Osteocyte (in vitro differentiated cells): ENCODE results near the gene CLUH. TPM values are rescaled to one million over a fixed set of nuclear protein-coding genes. Genes with fewer than 3 reads are reported as not detected.
A peak's percentile ranks its signal among the peaks of the same experiment; 100 is the strongest.

Experiments
- DNase-seq: peaks from one replicate; pipeline ENCODE4 v3.0.0; 2021; ENCODE audit warnings: mixed read lengths; ENCODE audit not compliant: unreplicated experiment; ENCODE audit errors: extremely low spot score
- H3K27ac Mint-ChIP-seq: one replicate; pipeline ENCODE4 v1.8.0; 2021; ENCODE audit warnings: mild to moderate bottlenecking, mixed read lengths; ENCODE audit not compliant: unreplicated experiment
- H3K27me3 Mint-ChIP-seq: one replicate; pipeline ENCODE4 v1.8.0; 2021; ENCODE audit warnings: mixed read lengths; ENCODE audit not compliant: unreplicated experiment
- H3K36me3 Mint-ChIP-seq: one replicate; pipeline ENCODE4 v1.8.0; 2021; ENCODE audit warnings: mixed read lengths; ENCODE audit not compliant: unreplicated experiment
- H3K4me1 Mint-ChIP-seq: one replicate; pipeline ENCODE4 v1.8.0; 2021; ENCODE audit warnings: mixed read lengths; ENCODE audit not compliant: unreplicated experiment
- H3K4me3 Mint-ChIP-seq: one replicate; pipeline ENCODE4 v1.8.0; 2021; ENCODE audit warnings: mild to moderate bottlenecking, moderate library complexity, mixed read lengths; ENCODE audit not compliant: unreplicated experiment
- H3K9me3 Mint-ChIP-seq: one replicate; pipeline ENCODE4 v1.8.0; 2021; ENCODE audit warnings: mixed read lengths; ENCODE audit not compliant: unreplicated experiment
- CTCF ChIP-seq: fragments of 200-600 bp; sonication (generic); IDR thresholded peaks from 2 replicates; pipeline ENCODE4 v1.5.0; 2021; ENCODE audit warnings: antibody characterized with exemption, mild to moderate bottlenecking, moderate library complexity
- long read RNA-seq: library from polyadenylated mRNA; unstranded; transcript quantifications from one replicate; pipeline ENCODE4 v2.0.0, GENCODE V29; 2021
- total RNA-seq: library from RNA; stranded (reverse); gene quantifications from 2 replicates; pipeline ENCODE4 v1.2.1, GENCODE V29; 2021

The CLUH gene
- total RNA-seq: 47.0 and 49.4 TPM in 2 replicates
- long read RNA-seq: 0 reads

GRCh38 chr17:2711608-2712299 lies at the start of gene CLUH:
Gene CLUH, minus strand, starts transcription at chr17:2711764. Its CDS starts 103 bp downstream, at chr17:2711661.
- H3K9me3 Mint-ChIP-seq: no peaks in the 10 kb centered on the region
- no peaks in the 10 kb centered on the region for H3K36me3 Mint-ChIP-seq
- H3K27me3 Mint-ChIP-seq: no peaks in the 10 kb centered on the region
- peak within 1 kb of the TSS; percentile 68 for H3K27ac Mint-ChIP-seq
- no peak for TF ChIP-seq CTCF
- H3K4me1 Mint-ChIP-seq: peaks cover 41% of the 10 kb centered on the region
- peak; percentile 98 for DNase-seq
- H3K4me3 Mint-ChIP-seq: peak within 1 kb of the TSS; percentile 78

DNA sequence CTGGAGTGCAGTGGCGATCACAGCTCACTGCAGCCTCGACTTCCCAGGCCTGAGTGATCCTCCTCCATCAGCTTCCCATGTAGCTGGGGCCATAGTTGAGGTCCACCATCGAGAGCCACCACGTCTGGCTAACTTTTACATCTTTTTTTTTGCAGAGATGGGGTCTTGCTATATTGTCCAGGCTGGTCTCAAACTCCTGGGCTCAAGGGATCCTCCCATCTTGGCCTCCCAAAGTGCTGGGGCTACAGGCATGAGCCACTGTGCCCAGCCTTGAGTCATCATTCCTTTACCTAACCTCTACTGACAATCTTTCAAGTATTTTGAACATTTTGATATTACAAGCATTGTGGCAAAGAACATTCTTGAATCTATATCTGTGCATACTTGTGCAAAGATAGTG lies 47.3 kb upstream of the CLUH start:
- no peak for TF ChIP-seq CTCF
- peaks cover 49% of the 10 kb centered on the region for H3K27me3 Mint-ChIP-seq
- DNase-seq: no peak
- H3K27ac Mint-ChIP-seq: no peak overlapping the region
- no peak overlapping the region for H3K4me3 Mint-ChIP-seq
- H3K36me3 Mint-ChIP-seq: no peaks in the 10 kb centered on the region
- peaks cover 4% of the 10 kb centered on the region for H3K4me1 Mint-ChIP-seq
- no peaks in the 10 kb centered on the region for H3K9me3 Mint-ChIP-seq

DNA sequence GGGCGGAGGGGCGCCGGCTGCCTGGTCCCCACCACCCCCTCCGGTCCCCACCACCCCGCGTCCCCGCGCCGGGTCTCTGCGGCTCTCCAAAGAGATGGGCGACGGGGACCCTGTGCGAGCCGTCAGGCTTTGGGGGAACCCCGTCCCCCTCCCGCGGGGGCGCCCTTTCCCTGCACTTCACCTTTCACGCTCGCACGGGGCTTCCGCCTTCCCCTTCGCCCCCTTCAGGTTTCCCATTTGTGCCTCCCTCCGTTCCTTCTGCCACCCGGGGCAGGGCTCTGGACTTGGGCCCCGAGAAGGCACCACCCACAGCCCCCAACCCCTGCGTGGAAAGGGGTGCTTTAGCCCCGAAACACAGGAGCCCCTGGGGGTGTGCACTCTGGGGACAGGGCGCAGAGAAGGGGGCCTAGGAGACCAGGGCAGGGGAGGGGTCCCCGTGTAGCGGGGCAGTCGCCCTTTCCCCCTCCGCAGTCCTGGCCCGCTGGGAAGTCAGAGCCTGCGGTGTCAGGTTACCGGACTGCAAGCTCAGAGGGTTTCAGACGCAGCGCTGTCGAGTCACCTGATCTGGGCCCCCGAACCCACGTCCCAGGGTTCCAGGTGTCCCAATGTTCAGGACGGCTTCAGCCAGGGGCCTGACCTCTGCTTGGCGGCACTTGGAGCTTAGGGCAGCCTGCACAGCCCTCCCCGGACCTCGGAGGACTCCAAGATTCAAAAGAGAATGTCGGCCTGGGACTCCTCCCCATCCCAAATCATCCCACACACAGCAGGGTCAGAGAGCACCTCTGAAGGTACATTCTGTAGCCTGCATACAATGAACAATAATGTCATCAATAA lies 44.5 kb upstream of the CLUH start:
- H3K36me3 Mint-ChIP-seq: no peaks in the 10 kb centered on the region
- no peak for DNase-seq
- H3K27me3 Mint-ChIP-seq: peaks cover 50% of the 10 kb centered on the region
- peak overlapping the region; percentile 54 for H3K4me3 Mint-ChIP-seq
- no peaks in the 10 kb centered on the region for H3K9me3 Mint-ChIP-seq
- no peak for TF ChIP-seq CTCF
- H3K4me1 Mint-ChIP-seq: peaks cover 4% of the 10 kb centered on the region
- no peak overlapping the region for H3K27ac Mint-ChIP-seq

DNA sequence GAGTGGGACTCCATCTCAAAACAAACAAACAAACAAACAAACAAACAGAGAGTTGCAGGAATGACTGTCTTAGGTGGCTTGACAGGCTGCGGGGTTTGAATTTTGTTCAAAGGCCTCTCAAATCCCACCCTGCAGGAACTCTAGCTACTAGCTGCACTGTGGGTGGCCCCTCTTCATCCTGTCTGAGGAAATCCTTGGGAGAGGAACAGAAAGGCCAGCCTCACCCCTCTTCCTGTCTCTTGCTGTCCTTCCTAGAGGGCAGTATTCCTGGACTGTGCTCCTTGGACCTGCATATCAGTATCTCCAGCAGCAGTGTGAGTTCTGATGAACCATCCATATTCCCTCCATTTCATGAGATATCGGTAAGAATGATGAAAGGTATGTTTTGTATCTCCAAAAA lies 39.9 kb upstream of the CLUH start:
- no peak for DNase-seq
- Mint-ChIP-seq H3K4me1 (peaks cover 4% of the 10 kb centered on the region), H3K9me3 (no peaks in the 10 kb centered on the region), H3K27me3 (peaks cover 43% of the 10 kb centered on the region), H3K27ac (no peak overlapping the region), H3K36me3 (no peaks in the 10 kb centered on the region), H3K4me3 (no peak overlapping the region)
- TF ChIP-seq CTCF: no peak

DNA sequence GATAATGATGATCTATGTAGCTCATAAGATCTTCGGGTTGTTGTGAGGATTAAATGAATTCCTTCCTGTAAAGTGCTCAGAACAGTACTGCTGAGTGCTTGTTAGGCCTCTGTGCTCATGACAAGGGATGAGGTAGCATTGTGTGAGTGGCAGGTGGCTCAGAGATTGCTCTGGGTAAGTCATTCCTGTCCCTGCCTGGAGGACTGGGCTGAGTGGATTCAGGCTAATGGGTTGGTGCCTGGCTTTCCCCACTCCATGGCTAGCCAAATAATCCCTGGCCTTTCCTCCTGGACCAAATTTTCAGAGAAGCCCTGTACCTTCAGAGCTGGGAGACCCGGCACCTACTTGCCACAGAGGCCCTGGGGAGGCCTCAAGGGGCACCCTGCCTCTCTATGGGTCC lies 39.2 kb upstream of the CLUH start:
- H3K27me3 Mint-ChIP-seq: peaks cover 48% of the 10 kb centered on the region
- H3K9me3 Mint-ChIP-seq: no peaks in the 10 kb centered on the region
- no peak for TF ChIP-seq CTCF
- no peak overlapping the region for H3K27ac Mint-ChIP-seq
- no peaks in the 10 kb centered on the region for H3K4me1 Mint-ChIP-seq
- no peak for DNase-seq
- H3K36me3 Mint-ChIP-seq: no peaks in the 10 kb centered on the region
- no peak overlapping the region for H3K4me3 Mint-ChIP-seq
